Endodermal cell (in vitro differentiated cells): ENCODE data around the gene CDH6. TPM values are rescaled to one million over a fixed set of nuclear protein-coding genes. Genes with fewer than 3 reads are reported as not detected.

Experiments used
- DNase-seq: peaks from one replicate; pipeline ENCODE4 v3.0.0-alpha.2; 2017
- H3K27ac ChIP-seq: 2 replicates; pipeline ENCODE4 v1.5.1; 2013; ENCODE audit warnings: mild to moderate bottlenecking, low read depth, low read length, moderate library complexity
- H3K27me3 ChIP-seq: 2 replicates; pipeline ENCODE4 v1.6.1; 2013; ENCODE audit warnings: mild to moderate bottlenecking, low read length, moderate library complexity; ENCODE audit not compliant: insufficient read depth, control insufficient read depth, poor library complexity, severe bottlenecking
- H3K36me3 ChIP-seq: 2 replicates; pipeline ENCODE4 v1.7.0; 2013; ENCODE audit warnings: mild to moderate bottlenecking, low read length, moderate library complexity; ENCODE audit not compliant: control insufficient read depth, insufficient read depth
- H3K4me1 ChIP-seq: one replicate; pipeline ENCODE4 v1.7.0; 2013; ENCODE audit warnings: low read length; ENCODE audit not compliant: control insufficient read depth, insufficient read depth
- H3K4me3 ChIP-seq: 2 replicates; pipeline ENCODE4 v1.5.1; 2013; ENCODE audit warnings: mild to moderate bottlenecking, low read length, moderate library complexity
- H3K9ac ChIP-seq: 2 replicates; pipeline ENCODE4 v1.6.1; 2013; ENCODE audit warnings: mild to moderate bottlenecking, low read length, moderate library complexity; ENCODE audit not compliant: poor library complexity, severe bottlenecking; ENCODE audit errors: extremely low read depth
- H3K9me3 ChIP-seq: 2 replicates; pipeline ENCODE4 v1.6.1; 2013; ENCODE audit warnings: mild to moderate bottlenecking, low read length, moderate library complexity; ENCODE audit not compliant: control insufficient read depth
- H3K27ac Mint-ChIP-seq: 2 replicates; pipeline ENCODE4 v1.8.0; 2020; ENCODE audit warnings: mixed read lengths
- H3K27me3 Mint-ChIP-seq: 2 replicates; pipeline ENCODE4 v1.8.0; 2021; ENCODE audit warnings: mild to moderate bottlenecking, mixed read lengths; ENCODE audit not compliant: insufficient read depth
- H3K36me3 Mint-ChIP-seq: 2 replicates; pipeline ENCODE4 v1.8.0; 2020; ENCODE audit warnings: low read depth, mixed read lengths
- H3K4me1 Mint-ChIP-seq: 2 replicates; pipeline ENCODE4 v1.8.0; 2020; ENCODE audit warnings: mixed read lengths
- H3K4me3 Mint-ChIP-seq: 2 replicates; pipeline ENCODE4 v1.8.0; 2020; ENCODE audit warnings: mild to moderate bottlenecking, moderate library complexity, mixed read lengths
- H3K9me3 Mint-ChIP-seq: 2 replicates; pipeline ENCODE4 v1.8.0; 2020; ENCODE audit warnings: mild to moderate bottlenecking, mixed read lengths
- CTCF ChIP-seq: fragments of 200-600 bp; sonication (generic); conservative IDR thresholded peaks from 2 replicates; pipeline ENCODE4 v1.5.0; 2021; ENCODE audit warnings: antibody characterized with exemption, mild to moderate bottlenecking
- WGBS, 2 experiments: methylation state at CpG; one replicate each; pipeline versions ENCODE4 v1.1.5 to v1.1.7; 2013; ENCODE audit warnings: missing lambda C conversion rate in 2 of 2, mixed read lengths in 1 of 2; ENCODE audit not compliant: insufficient coverage in 1 of 2, insufficient read length in 1 of 2; 5-methylcytosine and 5-hydroxymethylcytosine counted together
- total RNA-seq, 2 donors: library from RNA; stranded (reverse); fragmentation: NEBNext Ultra II Directional in 1 of 2; extraction: Animal tissue kit (Norgen Biotek cat#: 25700) in 1 of 2; gene quantifications; 2 replicates in 1 of 2; 3 replicates in 1 of 2; pipeline ENCODE4 v1.2.1, GENCODE V29; 2021

Gene CDH6
- total RNA-seq, 2 donors from 2014 or later = 1.1 TPM

DNA sequence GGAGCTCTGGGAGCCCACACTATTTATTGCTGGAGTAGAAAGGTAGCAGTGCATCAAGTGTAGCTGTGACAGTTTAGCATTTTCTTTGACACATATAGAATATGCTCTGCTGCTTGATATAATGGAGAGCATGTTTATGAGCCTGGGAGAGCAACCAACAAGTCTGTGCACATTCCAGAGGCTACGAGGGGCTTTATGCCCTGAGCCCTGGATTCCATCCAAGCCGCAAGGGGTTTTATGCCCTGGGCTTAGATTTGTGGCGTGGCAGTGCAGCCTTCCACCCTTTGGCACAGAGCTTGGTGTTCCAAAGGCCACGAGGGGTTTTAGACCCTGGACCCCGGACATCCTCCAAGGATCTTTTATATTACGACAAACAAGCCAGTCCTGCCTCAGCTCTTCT, 14.6 kb downstream of the CDH6 start:
- Histone ChIP-seq H3K27ac (no peak overlapping the region), H3K4me1 (peaks cover 4% of the 10 kb centered on the region), H3K27me3 (no peaks in the 10 kb centered on the region), H3K36me3 (no peaks in the 10 kb centered on the region), H3K9me3 (no peaks in the 10 kb centered on the region), H3K9ac (no peak overlapping the region), H3K4me3 (no peak overlapping the region)
- no peaks in the 10 kb centered on the region for H3K36me3 Mint-ChIP-seq
- 92 to 93% methylated on average over 2 to 6 of the region's 6 CpGs for WGBS, 2 experiments
- H3K9me3 Mint-ChIP-seq = no peaks in the 10 kb centered on the region
- no peak for TF ChIP-seq CTCF
- no peak for DNase-seq
- H3K27me3 Mint-ChIP-seq = no peaks in the 10 kb centered on the region
- H3K4me1 Mint-ChIP-seq = peaks cover 7% of the 10 kb centered on the region
- H3K27ac Mint-ChIP-seq = no peak overlapping the region
- H3K4me3 Mint-ChIP-seq = no peak overlapping the region

DNA sequence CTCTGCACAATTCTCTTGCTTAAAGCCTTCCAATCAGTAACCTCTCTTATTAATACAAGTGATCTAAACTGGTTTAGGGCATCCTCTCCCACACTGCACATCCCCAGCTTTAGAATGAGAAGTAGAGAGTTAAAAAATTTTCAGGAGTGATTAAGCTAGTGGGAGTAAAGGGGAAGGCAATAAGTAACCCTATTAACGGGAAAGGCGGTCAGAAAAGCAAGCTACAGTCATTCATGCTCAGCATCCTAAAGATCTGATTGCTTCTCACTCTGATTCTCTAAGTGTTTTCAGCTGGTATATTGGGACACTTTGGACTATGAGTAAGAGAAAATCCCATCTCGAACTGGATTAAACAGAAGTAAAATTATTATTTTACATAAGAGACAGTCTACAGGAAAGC, 15.8 kb downstream of the CDH6 start:
- Mint-ChIP-seq H3K9me3 (no peaks in the 10 kb centered on the region), H3K27me3 (no peaks in the 10 kb centered on the region), H3K27ac (no peak overlapping the region), H3K36me3 (no peaks in the 10 kb centered on the region), H3K4me1 (peaks cover 16% of the 10 kb centered on the region), H3K4me3 (no peak overlapping the region)
- TF ChIP-seq CTCF = no peak
- H3K4me3 ChIP-seq = no peak overlapping the region
- no peak for DNase-seq
- H3K9me3 ChIP-seq = no peaks in the 10 kb centered on the region
- H3K9ac ChIP-seq = no peak overlapping the region
- no peaks in the 10 kb centered on the region for H3K36me3 ChIP-seq
- no peaks in the 10 kb centered on the region for H3K27me3 ChIP-seq
- 92 to 100% methylated on average over 2 to 3 of the region's 3 CpGs for WGBS, 2 experiments
- no peak overlapping the region for H3K27ac ChIP-seq
- H3K4me1 ChIP-seq = peaks cover 7% of the 10 kb centered on the region

- no peaks in the 10 kb centered on the region for H3K27me3 Mint-ChIP-seq
Measured at GRCh38 chr5:31211098-31211497, 17.6 kb downstream of the CDH6 start.

More at GRCh38 chr5:31211098-31211497, 17.6 kb downstream of the CDH6 start:
- no peak overlapping the region for H3K4me3 ChIP-seq
- DNase-seq = no peak
- no peak for TF ChIP-seq CTCF
- H3K4me1 Mint-ChIP-seq = peaks cover 16% of the 10 kb centered on the region
- H3K27ac Mint-ChIP-seq = no peak overlapping the region
- no peaks in the 10 kb centered on the region for H3K9me3 ChIP-seq
- H3K9ac ChIP-seq = no peak overlapping the region
- H3K9me3 Mint-ChIP-seq = no peaks in the 10 kb centered on the region
- no peak overlapping the region for H3K4me3 Mint-ChIP-seq
- peaks cover 7% of the 10 kb centered on the region for H3K4me1 ChIP-seq
- H3K27me3 ChIP-seq = no peaks in the 10 kb centered on the region
- H3K27ac ChIP-seq = no peak overlapping the region
- H3K36me3 ChIP-seq = no peaks in the 10 kb centered on the region
- no peaks in the 10 kb centered on the region for H3K36me3 Mint-ChIP-seq
